Right lobe of liver (tissue), 6 donors: Measurements from ENCODE around the gene GALNTL6. TPM values are rescaled to one million over a fixed set of nuclear protein-coding genes. Genes with fewer than 3 reads are reported as not detected.
A peak's percentile ranks its signal among the peaks of the same experiment; 100 is the strongest.
"Not testable (repeated sequence)": the region's sequence is repeated elsewhere in the genome, so short reads cannot be mapped to it uniquely, and the experiment has no call there.

Experiments
- ATAC-seq, 4 donors: fragments of 200-7000 bp; cut with Tn5 transposase; one replicate each; pipeline ENCODE4 v1.9.1; 2020; ENCODE audit warnings: mild to moderate bottlenecking in 4 of 4, moderate library complexity in 4 of 4
- DNase-seq, 3 donors: peaks; one replicate each; pipeline ENCODE4 v3.0.0-alpha.2; 2020
- H3K27ac ChIP-seq, 3 donors: fragments of 200-600 bp; one replicate each; pipeline ENCODE4 v1.8.0; 2022
- H3K27me3 ChIP-seq, 2 donors: fragments of 200-600 bp; one replicate each; pipeline ENCODE4 v1.8.0; 2022
- H3K36me3 ChIP-seq, 4 donors: fragments of 200-600 bp; sonication (generic) in 1 of 4; one replicate each; pipeline versions ENCODE4 v1.5.1 to v1.8.0; 2017 to 2022; ENCODE audit warnings: control low read depth in 1 of 4
- H3K4me1 ChIP-seq, 4 donors: fragments of 200-600 bp; sonication (generic) in 1 of 4; one replicate each; pipeline versions ENCODE4 v1.5.1 to v1.8.0; 2017 to 2022; ENCODE audit warnings: control low read depth in 1 of 4
- H3K4me3 ChIP-seq, 3 donors: fragments of 200-600 bp; one replicate each; pipeline ENCODE4 v1.8.0; 2022
- H3K9me3 ChIP-seq, 4 donors: fragments of 200-600 bp; sonication (generic) in 1 of 4; one replicate each; pipeline versions ENCODE4 v1.5.1 to v1.8.0; 2017 to 2022; ENCODE audit warnings: control low read depth in 1 of 4
- CTCF ChIP-seq, 4 donors: fragments of 200-600 bp in 3 of 4; fragments of 450-650 bp in 1 of 4; IDR thresholded peaks; one replicate each; pipeline versions ENCODE4 v1.5.1 to v1.8.0; 2016 to 2022; ENCODE audit warnings: antibody characterized with exemption in 4 of 4, mild to moderate bottlenecking in 2 of 4
- POLR2A ChIP-seq: fragments of 450-650 bp; IDR thresholded peaks from one replicate; pipeline ENCODE4 v1.6.1; 2017; ENCODE audit warnings: antibody characterized with exemption, mild to moderate bottlenecking
- WGBS: methylation state at CpG from one replicate; pipeline ENCODE4 v1.1.6; 2018; ENCODE audit warnings: low coverage, low lambda C conversion rate; ENCODE audit not compliant: insufficient coverage; ENCODE audit errors: missing lambda C conversion rate; 5-methylcytosine and 5-hydroxymethylcytosine counted together
- intact Hi-C, 2 donors: fragments of 100-400 bp; cut with DNase I; formaldehyde crosslinking; loops; one replicate each; pipeline versions ENCODE4 v1.11.2 to v1.14.1; 2022
- total RNA-seq, 6 experiments: library from RNA; depleted of rRNA in 2 of 6; stranded (reverse); fragments of >200 nt in 2 of 6; fragmentation: NEBNext Ultra II Directional in 3 of 6; extraction: Animal tissue kit (Norgen Biotek cat#: 25700) in 3 of 6; gene quantifications; one replicate each; pipeline versions ENCODE4 v1.1.0 to v1.2.4, GENCODE V29; 2016 to 2023
- donor health status: DM: no; HTN: yes; CAD: no.
- donor health status: DM: no; HTN: no; CAD: no.
- donor health status: DM: no; HTN: no; CAD: no.
- donor health status: DM: no; HTN: yes; CAD: no.
- donor health status: DM: no; HTN: yes; CAD: no.

The GALNTL6 gene
- total RNA-seq, 6 experiments from 2014 or later = 0.15 to 1.1 (median 0.30) TPM; not detected in 3

DNA sequence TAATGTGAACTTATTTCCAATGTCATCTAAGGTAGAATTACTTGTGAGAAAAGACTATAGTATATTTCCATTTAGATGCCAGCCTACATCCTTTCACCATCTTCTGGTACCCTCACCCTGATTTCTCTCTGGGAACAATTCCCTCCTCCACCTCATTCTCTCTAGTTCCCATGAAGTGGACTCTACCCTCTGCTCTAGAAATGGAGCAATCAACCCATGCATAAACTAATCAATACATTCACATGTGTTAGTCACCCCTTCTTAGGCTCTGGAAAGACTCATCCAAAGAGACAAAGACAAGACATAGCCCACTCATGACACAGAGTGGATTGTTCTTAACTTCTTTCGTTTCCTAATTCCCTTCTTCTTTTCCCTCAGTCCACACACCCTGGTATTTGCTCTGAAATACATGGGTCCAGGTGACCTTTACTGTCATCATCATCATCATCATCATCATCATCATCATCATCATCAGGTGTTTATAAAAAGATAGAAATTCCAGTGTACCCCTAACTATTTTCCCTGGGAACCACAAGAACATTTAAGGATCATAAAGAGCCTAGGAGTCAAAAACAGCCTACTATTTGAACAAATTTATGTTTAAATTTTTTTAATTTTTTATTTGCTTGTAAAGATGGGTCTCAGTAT lies 1056.5 kb downstream of the GALNTL6 start:
- H3K27me3 ChIP-seq = no peaks in the 10 kb centered on the region
- TF ChIP-seq POLR2A (no peak), CTCF (IDR thresholded peaks at IDR 0.05) (no peak)
- H3K9me3 ChIP-seq = no peaks in the 10 kb centered on the region
- H3K4me3 ChIP-seq = no peak overlapping the region
- H3K27ac ChIP-seq = no peak overlapping the region
- DNase-seq (no peak), ATAC-seq (peak; percentile 34 to 59 (median 51))
- peaks cover 0 to 7% (median 0%) of the 10 kb centered on the region in 4 donors for H3K4me1 ChIP-seq
- 87% methylated on average over 1 of the region's 1 CpG for WGBS
- intact Hi-C loops = no loop called here
- no peaks in the 10 kb centered on the region for H3K36me3 ChIP-seq

DNA sequence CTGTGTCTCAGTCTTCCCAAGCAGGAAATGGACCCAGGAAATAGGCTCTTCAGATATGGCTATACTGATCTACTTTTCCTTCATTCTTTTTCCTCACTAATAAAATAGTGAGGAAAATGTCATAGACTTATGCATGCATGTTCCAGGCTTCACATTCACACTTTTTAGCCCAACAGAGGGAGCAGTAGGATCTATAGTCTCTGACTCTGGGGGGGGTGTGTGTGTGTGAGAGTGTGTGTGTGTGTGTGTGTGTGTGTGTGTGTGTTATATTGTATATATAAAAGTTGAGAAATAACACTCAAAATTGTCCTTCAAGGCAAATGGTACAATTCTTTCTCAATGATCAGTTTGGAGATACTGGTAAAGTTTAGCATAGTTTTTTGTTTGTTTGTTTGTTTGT lies 1058.2 kb downstream of the GALNTL6 start:
- no peaks in the 10 kb centered on the region for H3K36me3 ChIP-seq
- DNase-seq = no peak
- ATAC-seq = no peak
- no peaks in the 10 kb centered on the region for H3K27me3 ChIP-seq
- H3K4me1 ChIP-seq = no peaks in the 10 kb centered on the region
- no peak overlapping the region for H3K27ac ChIP-seq
- intact Hi-C loops = no loop called here
- H3K4me3 ChIP-seq = no peak overlapping the region
- H3K9me3 ChIP-seq = no peaks in the 10 kb centered on the region
- TF ChIP-seq POLR2A (no peak), CTCF (IDR thresholded peaks at IDR 0.05) (no peak)

- DNase-seq = no peak
- TF ChIP-seq CTCF (IDR thresholded peaks at IDR 0.05) (no peak), POLR2A (no peak)
- no peaks in the 10 kb centered on the region for H3K4me1 ChIP-seq
- intact Hi-C loops = no loop called here
- H3K27me3 ChIP-seq = no peaks in the 10 kb centered on the region
- H3K36me3 ChIP-seq = no peaks in the 10 kb centered on the region
- H3K27ac ChIP-seq = no peak overlapping the region
- no peak overlapping the region for H3K4me3 ChIP-seq
- WGBS = 68% methylated on average over 3 of the region's 3 CpGs
- ATAC-seq = no peak
- H3K9me3 ChIP-seq = no peaks in the 10 kb centered on the region
These were observed 1061.7 kb downstream of the GALNTL6 start for GRCh38 chr4:172874944-172875343.

DNA sequence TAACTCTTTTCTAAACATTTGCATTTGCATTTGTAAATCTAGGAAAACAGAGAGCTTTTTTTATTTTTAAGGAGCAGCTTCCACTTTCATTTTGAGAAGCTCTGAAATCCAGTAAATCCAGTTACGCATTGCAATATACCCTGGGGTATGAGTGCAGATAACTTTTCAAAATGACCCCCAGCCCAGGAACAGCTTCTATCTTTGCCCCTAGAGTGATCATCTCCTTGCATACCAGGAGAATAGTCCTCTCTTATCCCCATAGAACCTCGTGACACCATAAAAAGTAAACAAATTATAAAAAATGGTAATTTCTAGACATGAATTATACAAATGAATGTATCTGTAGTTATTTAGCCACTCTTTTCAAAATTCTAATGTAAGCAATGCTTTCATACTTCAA lies 1063.2 kb downstream of the GALNTL6 start:
- no peak for TF ChIP-seq CTCF (IDR thresholded peaks at IDR 0.05)
- TF ChIP-seq POLR2A = no peak
- no peak for DNase-seq
- no peaks in the 10 kb centered on the region for H3K4me1 ChIP-seq
- no peak for ATAC-seq
- WGBS = 36% methylated on average over 2 of the region's 2 CpGs
- no peak overlapping the region for H3K4me3 ChIP-seq
- H3K9me3 ChIP-seq = no peaks in the 10 kb centered on the region
- no peaks in the 10 kb centered on the region for H3K27me3 ChIP-seq
- no peak overlapping the region for H3K27ac ChIP-seq
- no peaks in the 10 kb centered on the region for H3K36me3 ChIP-seq
- intact Hi-C loops = no loop called here

- intact Hi-C loops = no loop called here
- 77% methylated on average over 6 of the region's 6 CpGs for WGBS
- no peaks in the 10 kb centered on the region for H3K4me1 ChIP-seq
These were observed 1068.4 kb downstream of the GALNTL6 start for GRCh38 chr4:172881645-172882044.

DNA sequence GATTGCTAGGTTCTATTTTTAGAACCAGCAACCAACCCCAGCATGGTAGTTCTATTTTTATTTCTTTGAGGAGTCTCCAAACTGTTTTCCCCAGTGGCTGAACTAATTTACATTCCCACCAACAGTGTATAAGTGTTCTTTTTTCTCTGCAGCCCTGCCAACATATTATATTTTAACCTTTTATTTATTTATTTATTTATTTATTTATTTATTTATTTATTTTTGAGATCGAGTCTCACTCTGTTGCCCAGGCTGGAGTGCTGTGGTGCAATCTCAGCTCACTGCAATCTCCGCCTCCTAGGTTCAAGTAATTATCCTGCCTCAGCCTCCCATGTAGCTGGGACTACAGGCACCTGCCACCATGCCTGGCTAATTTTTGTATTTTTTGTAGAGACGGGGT lies 1074.2 kb downstream of the GALNTL6 start:
- WGBS = 97% methylated on average over 3 of the region's 3 CpGs
- ATAC-seq, H3K27me3 ChIP-seq, H3K4me3 ChIP-seq, H3K27ac ChIP-seq, H3K9me3 ChIP-seq, H3K4me1 ChIP-seq, H3K36me3 ChIP-seq, DNase-seq, intact Hi-C loops: not testable (repeated sequence)

More at GRCh38 chr4:172881645-172882044, 1068.4 kb downstream of the GALNTL6 start:
- Histone ChIP-seq H3K4me3 (no peak overlapping the region), H3K9me3 (no peaks in the 10 kb centered on the region), H3K27me3 (no peaks in the 10 kb centered on the region), H3K27ac (no peak overlapping the region), H3K36me3 (no peaks in the 10 kb centered on the region)
- TF ChIP-seq POLR2A (no peak), CTCF (IDR thresholded peaks at IDR 0.05) (no peak)
- ATAC-seq = no peak
- DNase-seq = no peak
